Measurements from ENCODE around the gene PRIMA1. TPM values are rescaled to one million over a fixed set of nuclear protein-coding genes. Genes with fewer than 3 reads are reported as not detected.
"Not testable (repeated sequence)": the region's sequence is repeated elsewhere in the genome, so short reads cannot be mapped to it uniquely, and the experiment has no call there.

Gene PRIMA1
- total RNA-seq, 2 donors from 2014 or later: not detected

GRCh38 chr14:93809491-93810420 lies 21.5 kb upstream of the PRIMA1 start:
- not testable (repeated sequence) for H3K36me3 Mint-ChIP-seq (ENCODE audit: insufficient read depth in 2 of 2); H3K4me3 Mint-ChIP-seq; H3K27me3 Mint-ChIP-seq (ENCODE audit: low read depth); H3K9me3 Mint-ChIP-seq; DNase-seq; H3K27ac Mint-ChIP-seq
- peaks cover 15% of the 10 kb centered on the region for H3K4me1 Mint-ChIP-seq (ENCODE audit: low read depth)
- peak; percentile 71 to 78 for ATAC-seq (replicated peaks in 1 of 2)

GRCh38 chr14:93804654-93805053 lies 16.4 kb upstream of the PRIMA1 start:
- Mint-ChIP-seq H3K9me3 (peaks cover 0 to 4% of the 10 kb centered on the region in 2 donors), H3K27ac (no peak overlapping the region), H3K36me3 (ENCODE audit: insufficient read depth in 2 of 2) (peaks cover 0 to 1% of the 10 kb centered on the region in 2 donors), H3K27me3 (ENCODE audit: low read depth) (peaks cover 22% of the 10 kb centered on the region), H3K4me1 (ENCODE audit: low read depth) (peaks cover 11% of the 10 kb centered on the region), H3K4me3 (no peak overlapping the region)
- DNase-seq: peak in 1 of 2 donors; percentile 12
- ATAC-seq (replicated peaks in 1 of 2): no peak

GRCh38 chr14:93803408-93804318 lies 15.4 kb upstream of the PRIMA1 start:
- H3K9me3 Mint-ChIP-seq: peaks cover 0 to 4% of the 10 kb centered on the region in 2 donors
- peaks cover 0 to 1% of the 10 kb centered on the region in 2 donors for H3K36me3 Mint-ChIP-seq (ENCODE audit: insufficient read depth in 2 of 2)
- ATAC-seq (replicated peaks in 1 of 2): no peak
- H3K4me3 Mint-ChIP-seq: no peak overlapping the region
- peaks cover under 1% of the 10 kb centered on the region for H3K4me1 Mint-ChIP-seq (ENCODE audit: low read depth)
- peaks cover 25% of the 10 kb centered on the region for H3K27me3 Mint-ChIP-seq (ENCODE audit: low read depth)
- no peak for DNase-seq
- no peak overlapping the region for H3K27ac Mint-ChIP-seq

GRCh38 chr14:93799989-93800921 lies 12.0 kb upstream of the PRIMA1 start:
- Mint-ChIP-seq H3K9me3 (no peaks in the 10 kb centered on the region), H3K27me3 (ENCODE audit: low read depth) (peaks cover 29% of the 10 kb centered on the region), H3K27ac (no peak overlapping the region), H3K4me1 (ENCODE audit: low read depth) (no peaks in the 10 kb centered on the region), H3K36me3 (ENCODE audit: insufficient read depth in 2 of 2) (no peaks in the 10 kb centered on the region), H3K4me3 (no peak overlapping the region)
- DNase-seq: no peak
- no peak for ATAC-seq (replicated peaks in 1 of 2)

GRCh38 chr14:93799617-93799988 lies 11.3 kb upstream of the PRIMA1 start:
- Mint-ChIP-seq H3K4me1 (ENCODE audit: low read depth) (no peaks in the 10 kb centered on the region), H3K9me3 (no peaks in the 10 kb centered on the region), H3K27ac (no peak overlapping the region), H3K27me3 (ENCODE audit: low read depth) (peaks cover 29% of the 10 kb centered on the region), H3K36me3 (ENCODE audit: insufficient read depth in 2 of 2) (no peaks in the 10 kb centered on the region), H3K4me3 (no peak overlapping the region)
- DNase-seq: no peak
- ATAC-seq (replicated peaks in 1 of 2): no peak

- H3K4me1 Mint-ChIP-seq (ENCODE audit: low read depth): no peaks in the 10 kb centered on the region
- H3K36me3 Mint-ChIP-seq (ENCODE audit: insufficient read depth in 2 of 2): no peaks in the 10 kb centered on the region
- ATAC-seq (replicated peaks in 1 of 2): no peak
Measured at GRCh38 chr14:93797536-93797935, 9.3 kb upstream of the PRIMA1 start.

GRCh38 chr14:93797071-93797470 lies 8.8 kb upstream of the PRIMA1 start:
- ATAC-seq (replicated peaks in 1 of 2) (no peak), DNase-seq (no peak)
- H3K4me1 Mint-ChIP-seq (ENCODE audit: low read depth): no peaks in the 10 kb centered on the region
- H3K27ac Mint-ChIP-seq: no peak overlapping the region
- H3K9me3 Mint-ChIP-seq: no peaks in the 10 kb centered on the region
- H3K4me3 Mint-ChIP-seq: no peak overlapping the region
- H3K36me3 Mint-ChIP-seq (ENCODE audit: insufficient read depth in 2 of 2): no peaks in the 10 kb centered on the region
- H3K27me3 Mint-ChIP-seq (ENCODE audit: low read depth): peaks cover 31% of the 10 kb centered on the region

More at GRCh38 chr14:93797536-93797935, 9.3 kb upstream of the PRIMA1 start:
- Mint-ChIP-seq H3K4me3 (no peak overlapping the region), H3K27ac (no peak overlapping the region), H3K27me3 (ENCODE audit: low read depth) (peaks cover 29% of the 10 kb centered on the region), H3K9me3 (no peaks in the 10 kb centered on the region)
- DNase-seq: no peak

- Mint-ChIP-seq H3K4me1 (ENCODE audit: low read depth) (no peaks in the 10 kb centered on the region), H3K9me3 (no peaks in the 10 kb centered on the region), H3K27ac (no peak overlapping the region), H3K4me3 (no peak overlapping the region), H3K27me3 (ENCODE audit: low read depth) (peaks cover 41% of the 10 kb centered on the region), H3K36me3 (ENCODE audit: insufficient read depth in 2 of 2) (no peaks in the 10 kb centered on the region)
- no peak for ATAC-seq (replicated peaks in 1 of 2)
- no peak for DNase-seq
Measured at GRCh38 chr14:93794756-93795155, 6.5 kb upstream of the PRIMA1 start.

GRCh38 chr14:93793555-93794324 lies 5.5 kb upstream of the PRIMA1 start:
- Mint-ChIP-seq H3K27ac (no peak overlapping the region), H3K9me3 (no peaks in the 10 kb centered on the region), H3K4me1 (ENCODE audit: low read depth) (no peaks in the 10 kb centered on the region), H3K27me3 (ENCODE audit: low read depth) (peaks cover 44% of the 10 kb centered on the region), H3K36me3 (ENCODE audit: insufficient read depth in 2 of 2) (no peaks in the 10 kb centered on the region), H3K4me3 (no peak overlapping the region)
- DNase-seq (no peak), ATAC-seq (replicated peaks in 1 of 2) (no peak)

- Mint-ChIP-seq H3K27me3 (ENCODE audit: low read depth) (peaks cover 46% of the 10 kb centered on the region), H3K4me1 (ENCODE audit: low read depth) (no peaks in the 10 kb centered on the region), H3K4me3 (no peak overlapping the region), H3K36me3 (ENCODE audit: insufficient read depth in 2 of 2) (no peaks in the 10 kb centered on the region), H3K27ac (no peak overlapping the region), H3K9me3 (no peaks in the 10 kb centered on the region)
- DNase-seq: no peak
- no peak for ATAC-seq (replicated peaks in 1 of 2)
Measured at GRCh38 chr14:93792391-93792790, 4.1 kb upstream of the PRIMA1 start.

- Mint-ChIP-seq H3K36me3 (ENCODE audit: insufficient read depth in 2 of 2) (no peaks in the 10 kb centered on the region), H3K9me3 (no peaks in the 10 kb centered on the region), H3K27ac (no peak overlapping the region), H3K27me3 (ENCODE audit: low read depth) (peaks cover 50% of the 10 kb centered on the region), H3K4me3 (no peak overlapping the region), H3K4me1 (ENCODE audit: low read depth) (no peaks in the 10 kb centered on the region)
- DNase-seq: no peak
- no peak for ATAC-seq (replicated peaks in 1 of 2)
Measured at GRCh38 chr14:93790966-93791365, 2.7 kb upstream of the PRIMA1 start.

Data from activated T-cell treated with anti-CD3 and anti-CD28 coated beads, Interleukin-2, amount 50 U/mL, for 72 hours (primary cell).